ENCODE measurements around the gene SPAG16.

GRCh38 chr2:213752575-213752974, 468.3 kb downstream of the SPAG16 start:
- TF ChIP-seq CTCF (IDR thresholded peaks at IDR 0.05 in 2 of 3, conservative IDR thresholded peaks at IDR 0.05 in 1 of 3; ENCODE audit: borderline replicate concordance in 1 of 3, insufficient read depth in 1 of 3, low read depth in 2 of 3, low read length in 2 of 3) (no peak), SP1 (IDR thresholded peaks at IDR 0.05; ENCODE audit: low read depth) (no peak), EZH2 (IDR thresholded peaks at IDR 0.05) (no peak), ZBTB33 (IDR thresholded peaks at IDR 0.05; ENCODE audit: extremely low read depth, insufficient replicate concordance, low read length) (no peak), POLR2AphosphoS5 (IDR thresholded peaks at IDR 0.05; ENCODE audit: low read depth, low read length) (no peak), EZH2phosphoT487 (IDR thresholded peaks at IDR 0.05; ENCODE audit: borderline replicate concordance) (no peak), EGR1 (IDR thresholded peaks at IDR 0.05; ENCODE audit: low read depth) (no peak), ZNF274 (IDR thresholded peaks at IDR 0.05; ENCODE audit: low read depth, low read length) (no peak), ELF1 (IDR thresholded peaks at IDR 0.05; ENCODE audit: borderline replicate concordance, low read depth) (no peak), MAX (IDR thresholded peaks at IDR 0.05) (no peak)
